HG03571 (cell line): ENCODE measurements around the gene IVNS1ABP.

Source experiments
- ATAC-seq: cut with Tn5 transposase; IDR thresholded peaks from one replicate; pipeline ENCODE4 v1.9.1; 2021; ENCODE audit not compliant: unreplicated experiment

Gene IVNS1ABP

GRCh38 chr1:185297982-185298381 lies 19.1 kb downstream of the IVNS1ABP start:
- no peak for ATAC-seq

DNA sequence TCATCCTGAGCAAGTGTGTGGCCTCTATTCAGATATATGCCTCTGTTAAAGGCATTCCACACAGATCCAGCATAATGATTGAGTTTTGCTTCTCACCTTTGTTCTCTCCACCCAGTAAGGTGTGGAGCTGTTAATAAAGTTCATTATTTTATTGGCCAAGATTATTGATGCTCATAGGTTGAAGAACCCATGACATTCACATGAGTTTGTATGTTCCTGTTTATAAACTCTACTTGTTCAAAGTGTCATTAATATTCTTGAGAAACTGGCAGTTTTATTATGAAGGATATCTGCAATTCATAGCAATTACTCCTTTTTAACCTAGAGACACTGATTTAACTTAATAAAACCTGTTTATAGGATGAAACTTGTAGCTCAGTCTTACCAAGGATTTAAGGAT lies 22.0 kb downstream of the IVNS1ABP start:
- no peak for ATAC-seq

GRCh38 chr1:185293967-185294542 lies 23.0 kb downstream of the IVNS1ABP start:
- no peak for ATAC-seq

- ATAC-seq, result no peak
Observed at GRCh38 chr1:185292237-185292636, 24.8 kb downstream of the IVNS1ABP start.

DNA sequence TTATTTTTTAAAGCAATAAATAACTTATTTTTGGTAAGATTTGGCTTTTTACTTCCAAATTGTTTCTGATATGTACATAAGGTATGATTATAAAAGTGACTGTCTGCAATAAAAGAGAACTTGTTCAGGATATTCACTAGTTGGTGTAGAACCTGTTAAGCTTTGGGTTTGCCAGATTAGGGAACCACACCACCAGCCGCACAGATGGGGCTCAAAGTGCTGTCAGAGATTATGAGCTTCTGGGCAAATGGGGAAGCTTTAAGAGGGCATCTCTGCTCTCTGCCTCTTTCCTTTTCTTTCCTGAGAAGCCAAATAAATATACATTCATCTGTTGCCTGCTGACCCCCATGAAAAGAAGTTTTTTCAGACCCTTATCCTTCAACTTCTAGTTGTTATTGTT lies 25.4 kb downstream of the IVNS1ABP start:
- no peak for ATAC-seq

- ATAC-seq, result no peak
Observed at GRCh38 chr1:185291159-185291558, 25.9 kb downstream of the IVNS1ABP start.

GRCh38 chr1:185289880-185290279 lies 27.2 kb downstream of the IVNS1ABP start:
- no peak for ATAC-seq

GRCh38 chr1:185288435-185288834 lies 28.6 kb downstream of the IVNS1ABP start:
- no peak for ATAC-seq

DNA sequence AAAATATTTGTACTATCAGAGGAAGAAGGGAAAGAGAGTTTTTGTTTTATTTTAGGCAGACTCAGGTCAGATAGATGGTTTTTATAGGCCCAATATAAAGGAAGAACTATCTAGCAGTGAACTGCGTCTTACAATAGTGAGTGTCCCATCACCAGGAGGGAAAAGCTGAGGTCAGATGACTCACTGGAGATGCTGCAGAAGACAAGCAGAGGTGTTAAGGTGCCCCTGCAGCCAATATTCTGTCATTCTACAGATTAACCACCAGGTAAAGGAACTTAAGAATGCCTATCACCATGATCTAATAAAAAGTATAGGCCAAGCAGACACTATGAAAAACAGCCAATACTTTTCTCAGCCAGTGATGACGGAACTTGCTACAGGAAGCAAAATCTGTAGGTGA lies 29.6 kb downstream of the IVNS1ABP start:
- no peak for ATAC-seq

- ATAC-seq, result no peak
Observed at GRCh38 chr1:185284533-185285276, 32.3 kb downstream of the IVNS1ABP start.

DNA sequence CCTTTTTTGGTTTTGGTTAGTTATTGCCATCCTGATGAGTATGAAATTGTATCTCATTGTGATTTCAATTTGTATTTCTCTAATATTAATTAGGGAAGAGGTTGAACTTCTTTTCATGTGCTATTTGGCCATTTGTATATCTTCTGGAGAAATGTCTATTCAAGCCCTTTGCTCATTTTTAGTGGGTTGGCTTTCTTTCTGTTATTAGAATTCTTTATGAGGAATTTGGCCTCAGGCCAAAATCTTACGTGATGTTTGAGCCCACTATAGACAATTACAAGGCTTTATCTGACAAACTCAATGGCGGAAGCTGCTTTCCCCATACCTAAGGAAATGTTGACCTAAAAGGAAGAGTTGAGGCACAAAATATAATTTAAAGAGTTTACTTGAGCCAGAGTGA lies 32.9 kb downstream of the IVNS1ABP start:
- no peak for ATAC-seq

DNA sequence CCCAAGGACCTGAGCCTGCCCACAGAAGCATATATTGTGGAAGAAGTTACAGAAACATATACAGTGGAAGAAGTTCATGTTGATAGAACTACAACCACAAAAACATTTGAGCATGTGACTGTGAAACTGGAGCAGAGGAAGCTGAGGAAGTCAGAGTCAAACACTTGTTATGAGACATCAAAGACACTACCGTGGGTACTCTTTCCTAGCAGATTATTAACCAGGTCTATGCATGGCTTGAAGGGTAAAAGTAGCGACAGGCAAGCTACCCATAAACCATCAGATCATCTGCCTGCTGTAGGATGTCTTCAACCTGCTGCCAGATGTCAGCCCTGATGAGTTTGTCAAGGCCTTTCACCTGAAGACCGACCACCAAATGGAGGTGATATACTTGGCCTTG lies 35.8 kb downstream of the IVNS1ABP start:
- ATAC-seq, result peak; percentile 96

DNA sequence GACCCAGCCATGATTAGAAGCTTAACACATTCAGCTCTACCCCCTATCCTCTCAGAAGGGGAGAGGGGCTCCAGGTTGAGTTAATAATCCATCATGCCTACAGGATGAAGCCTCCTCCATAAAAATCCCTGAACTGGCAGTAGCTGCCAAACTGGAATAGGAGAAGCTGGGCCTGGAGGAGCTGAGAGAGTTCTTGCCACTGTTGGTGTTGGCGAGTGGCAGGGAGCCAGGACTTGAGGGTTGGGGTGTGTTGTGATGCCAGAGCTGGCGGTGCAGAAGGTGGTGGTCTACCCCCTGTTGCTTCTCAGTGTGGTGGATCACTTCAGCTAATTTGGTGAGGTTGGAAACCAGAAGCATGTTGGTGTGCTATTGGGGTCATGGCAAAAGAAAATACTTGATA lies 36.5 kb downstream of the IVNS1ABP start:
- ATAC-seq, result no peak

DNA sequence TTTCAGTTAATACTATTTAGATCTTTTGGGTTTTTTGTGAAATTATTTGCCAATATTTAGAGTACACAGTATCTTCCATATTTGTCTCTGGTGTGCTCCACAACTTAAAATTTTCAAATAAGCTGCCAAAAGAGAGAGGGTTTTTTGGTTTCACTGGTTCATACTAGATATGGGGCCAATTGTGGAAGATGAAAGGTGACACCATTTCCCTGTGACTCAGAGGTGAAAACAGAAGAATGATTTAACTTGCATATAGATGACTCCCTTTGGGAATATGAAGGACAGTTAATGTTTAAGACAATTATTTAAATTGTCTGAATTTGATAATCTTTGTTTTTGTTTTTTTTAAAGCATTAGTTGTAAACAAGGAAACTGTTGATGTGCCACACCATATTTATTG lies 37.5 kb downstream of the IVNS1ABP start:
- no peak for ATAC-seq

DNA sequence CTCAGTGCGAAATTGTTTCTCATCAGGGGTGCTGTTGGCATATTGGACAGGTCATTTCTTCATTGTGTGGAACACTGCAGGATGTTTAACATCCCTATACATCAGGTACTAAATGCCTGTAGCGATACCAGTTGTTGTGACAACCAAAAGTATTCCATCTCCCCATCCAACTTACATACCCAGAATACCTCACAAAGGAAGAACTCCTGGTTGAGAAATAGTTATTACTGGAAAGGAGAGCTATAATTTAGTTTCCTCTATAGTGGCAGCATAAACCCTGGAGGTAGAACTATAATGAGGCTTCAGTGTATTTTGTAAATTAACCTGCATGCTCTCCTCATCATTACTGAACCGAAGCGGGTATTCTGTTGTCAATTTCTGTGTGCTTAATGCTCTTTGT lies 45.1 kb downstream of the IVNS1ABP start:
- ATAC-seq, result no peak

DNA sequence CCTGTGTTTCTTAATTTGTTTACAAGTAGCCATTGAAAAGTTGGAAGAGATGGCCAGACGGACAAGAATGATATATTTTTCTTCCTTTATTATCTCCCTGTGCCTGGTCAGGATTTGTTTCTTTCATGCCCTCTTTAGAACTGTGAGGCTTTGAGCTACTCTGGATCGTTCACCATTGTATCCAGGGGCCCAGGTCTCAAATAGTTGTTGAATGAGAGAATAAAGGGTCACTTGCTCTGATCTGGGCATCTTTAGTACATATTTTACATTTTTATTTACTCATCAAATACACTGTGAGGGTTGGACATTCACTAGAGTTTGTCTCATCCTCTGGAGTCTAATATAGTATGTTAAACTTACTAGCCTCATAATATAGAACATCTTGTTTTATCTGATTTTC lies 48.7 kb downstream of the IVNS1ABP start:
- no peak for ATAC-seq

DNA sequence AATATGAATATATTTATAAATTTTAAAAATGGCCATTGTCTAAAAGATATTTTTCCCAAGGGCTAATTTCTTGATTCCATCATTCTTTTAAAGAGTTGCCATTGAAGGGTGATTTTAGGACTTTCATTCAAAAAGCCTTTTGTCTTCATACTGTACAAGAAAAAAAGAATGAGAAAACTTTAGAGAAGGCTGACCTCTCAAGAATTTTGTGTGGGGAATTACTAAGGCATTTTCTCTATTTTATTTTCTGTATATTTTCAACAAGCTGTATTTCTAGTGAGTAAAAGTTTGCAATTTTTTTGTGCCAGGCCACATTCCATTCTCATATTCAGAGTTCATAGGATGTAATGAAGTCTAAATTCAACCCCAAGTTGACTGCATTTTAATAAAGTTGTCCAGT lies 49.3 kb downstream of the IVNS1ABP start:
- ATAC-seq, result no peak

DNA sequence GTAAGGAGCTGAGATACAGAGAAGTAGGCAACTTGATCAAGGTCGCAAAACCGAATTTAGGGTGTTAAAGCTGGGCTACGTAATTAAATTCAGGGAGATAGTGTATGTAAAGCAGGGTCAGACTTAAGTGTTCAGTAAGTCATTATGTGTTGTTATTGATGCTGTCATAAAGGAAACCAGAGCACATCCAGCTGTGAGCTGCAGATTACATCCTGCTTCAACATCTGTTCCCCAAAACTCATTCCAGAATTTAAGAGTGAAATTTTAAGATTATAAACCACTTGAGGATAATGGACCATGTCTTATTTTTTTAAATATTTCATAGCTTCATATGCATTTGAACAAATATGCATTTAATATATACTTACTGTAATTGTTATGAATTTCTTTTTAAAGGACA lies 49.7 kb downstream of the IVNS1ABP start:
- no peak for ATAC-seq

- ATAC-seq, result no peak
Observed at GRCh38 chr1:185265314-185265713, 51.7 kb downstream of the IVNS1ABP start.

- ATAC-seq, result no peak
Observed at GRCh38 chr1:185263780-185264179, 53.3 kb downstream of the IVNS1ABP start.

GRCh38 chr1:185263292-185263691 lies 53.8 kb downstream of the IVNS1ABP start:
- no peak for ATAC-seq

- no peak for ATAC-seq
Observed at GRCh38 chr1:185262151-185262550, 54.9 kb downstream of the IVNS1ABP start.

GRCh38 chr1:185260611-185261010 lies 56.4 kb downstream of the IVNS1ABP start:
- ATAC-seq, result no peak
